ENCODE measurements around the gene GALNT17. TPM values are rescaled to one million over a fixed set of nuclear protein-coding genes. Genes with fewer than 3 reads are reported as not detected.

Gene GALNT17
- total and polyA plus RNA-seq, 12 donors, result 0.94 to 37.5 (median 8.1) TPM

DNA sequence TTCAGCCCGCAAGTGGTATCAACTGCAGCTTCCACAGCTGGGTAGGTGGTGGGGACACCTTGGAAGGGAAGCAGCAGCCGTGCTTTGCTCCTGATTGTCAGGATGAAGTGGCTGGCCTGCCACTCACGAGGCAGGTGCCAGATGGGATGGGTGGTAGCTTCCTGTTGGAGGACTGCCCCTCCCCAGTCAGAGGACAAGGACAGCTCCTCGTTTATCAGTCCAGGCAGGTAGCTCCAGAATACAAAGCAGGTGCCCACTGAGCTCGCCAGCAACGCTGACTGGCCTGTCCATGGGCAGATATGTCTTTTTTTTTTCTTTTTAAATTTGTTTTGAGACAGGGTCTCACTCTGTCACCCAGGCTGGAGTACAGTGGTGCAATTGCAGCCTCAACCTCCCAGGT is 431.3 kb downstream of the GALNT17 start:
- intact Hi-C loops (cut with DNase I), result no loop called here
- no peaks in the 10 kb centered on the region for H3K36me3 ChIP-seq (replicated peaks in 1 of 2)
- no peaks in the 10 kb centered on the region for H3K9me3 ChIP-seq (replicated peaks in 1 of 3)
- DNase-seq, result no peak
- no peaks in the 10 kb centered on the region for H3K4me1 ChIP-seq (replicated peaks in 1 of 2)
- H3K27ac ChIP-seq, result no peak overlapping the region
- H3K4me3 ChIP-seq, result no peak overlapping the region
- no peak for TF ChIP-seq POLR2A (IDR thresholded peaks at IDR 0.05)
- TF ChIP-seq, protein P1, sequence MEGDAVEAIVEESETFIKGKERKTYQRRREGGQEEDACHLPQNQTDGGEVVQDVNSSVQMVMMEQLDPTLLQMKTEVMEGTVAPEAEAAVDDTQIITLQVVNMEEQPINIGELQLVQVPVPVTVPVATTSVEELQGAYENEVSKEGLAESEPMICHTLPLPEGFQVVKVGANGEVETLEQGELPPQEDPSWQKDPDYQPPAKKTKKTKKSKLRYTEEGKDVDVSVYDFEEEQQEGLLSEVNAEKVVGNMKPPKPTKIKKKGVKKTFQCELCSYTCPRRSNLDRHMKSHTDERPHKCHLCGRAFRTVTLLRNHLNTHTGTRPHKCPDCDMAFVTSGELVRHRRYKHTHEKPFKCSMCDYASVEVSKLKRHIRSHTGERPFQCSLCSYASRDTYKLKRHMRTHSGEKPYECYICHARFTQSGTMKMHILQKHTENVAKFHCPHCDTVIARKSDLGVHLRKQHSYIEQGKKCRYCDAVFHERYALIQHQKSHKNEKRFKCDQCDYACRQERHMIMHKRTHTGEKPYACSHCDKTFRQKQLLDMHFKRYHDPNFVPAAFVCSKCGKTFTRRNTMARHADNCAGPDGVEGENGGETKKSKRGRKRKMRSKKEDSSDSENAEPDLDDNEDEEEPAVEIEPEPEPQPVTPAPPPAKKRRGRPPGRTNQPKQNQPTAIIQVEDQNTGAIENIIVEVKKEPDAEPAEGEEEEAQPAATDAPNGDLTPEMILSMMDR (IDR thresholded peaks at IDR 0.05), result no peak
- WGBS, 4 donors, result 78 to 97% (median 81%) methylated on average over 4 to 6 of the region's 6 CpGs
- H3K27me3 ChIP-seq, result no peaks in the 10 kb centered on the region

DNA sequence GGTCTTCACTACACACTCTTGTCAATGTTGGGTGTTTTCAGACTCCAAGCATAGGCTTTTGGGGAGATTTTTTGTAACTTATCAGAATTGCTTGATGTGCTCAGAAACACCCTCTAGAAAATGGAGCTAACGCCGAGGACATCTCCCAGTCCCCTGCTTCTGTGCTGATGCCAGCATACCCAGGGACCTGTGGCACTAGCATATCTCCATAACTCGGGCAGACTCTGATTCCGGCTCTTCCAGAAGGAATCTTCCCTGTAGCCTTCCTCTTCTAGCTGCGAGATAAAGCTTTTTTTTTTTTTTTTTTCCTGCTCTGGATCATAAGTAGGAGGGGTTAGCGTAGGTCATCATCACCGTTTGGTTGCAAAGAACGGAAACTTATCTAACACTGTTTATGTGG is 434.4 kb downstream of the GALNT17 start:
- H3K36me3 ChIP-seq (replicated peaks in 1 of 2), result no peaks in the 10 kb centered on the region
- no peaks in the 10 kb centered on the region for H3K9me3 ChIP-seq (replicated peaks in 1 of 3)
- no peak overlapping the region for H3K4me3 ChIP-seq
- no peaks in the 10 kb centered on the region for H3K4me1 ChIP-seq (replicated peaks in 1 of 2)
- intact Hi-C loops (cut with DNase I), result no loop called here
- no peak overlapping the region for H3K27ac ChIP-seq
- DNase-seq, result no peak
- H3K27me3 ChIP-seq, result no peaks in the 10 kb centered on the region
- WGBS, 4 donors, result 86 to 89% (median 88%) methylated on average over 8 of the region's 8 CpGs
- TF ChIP-seq, protein P1 (IDR thresholded peaks at IDR 0.05), result no peak
- no peak for TF ChIP-seq POLR2A (IDR thresholded peaks at IDR 0.05)

DNA sequence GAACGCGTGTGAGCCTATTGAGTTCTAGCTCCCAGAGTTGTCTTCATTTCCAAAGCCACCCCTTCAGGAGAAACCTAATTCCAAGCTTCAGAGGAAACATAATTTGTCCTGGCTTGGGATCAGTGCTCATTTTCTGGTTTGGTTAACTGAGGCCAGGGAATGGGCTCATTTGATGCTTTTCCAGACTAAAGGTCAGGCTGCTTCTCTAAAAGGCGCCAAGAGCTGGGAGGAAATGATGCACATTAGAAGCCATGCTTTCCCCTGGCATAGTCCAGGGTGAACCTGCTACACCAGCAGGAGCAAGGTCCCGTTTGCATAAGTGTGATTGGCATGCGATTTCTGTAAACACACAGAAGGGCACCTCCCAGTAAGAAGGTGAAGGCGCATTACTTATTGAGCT is 435.0 kb downstream of the GALNT17 start:
- TF ChIP-seq, protein P1 (IDR thresholded peaks at IDR 0.05), result no peak
- TF ChIP-seq POLR2A (IDR thresholded peaks at IDR 0.05), result no peak
- Histone ChIP-seq H3K4me3 (no peak overlapping the region), H3K27ac (no peak overlapping the region), H3K9me3 (replicated peaks in 1 of 3) (no peaks in the 10 kb centered on the region), H3K27me3 (no peaks in the 10 kb centered on the region), H3K4me1 (replicated peaks in 1 of 2) (no peaks in the 10 kb centered on the region), H3K36me3 (replicated peaks in 1 of 2) (no peaks in the 10 kb centered on the region)
- intact Hi-C loops (cut with DNase I), result no loop called here
- DNase-seq, result no peak
- 81 to 97% (median 87%) methylated on average over 3 to 6 of the region's 6 CpGs for WGBS, 4 donors

DNA sequence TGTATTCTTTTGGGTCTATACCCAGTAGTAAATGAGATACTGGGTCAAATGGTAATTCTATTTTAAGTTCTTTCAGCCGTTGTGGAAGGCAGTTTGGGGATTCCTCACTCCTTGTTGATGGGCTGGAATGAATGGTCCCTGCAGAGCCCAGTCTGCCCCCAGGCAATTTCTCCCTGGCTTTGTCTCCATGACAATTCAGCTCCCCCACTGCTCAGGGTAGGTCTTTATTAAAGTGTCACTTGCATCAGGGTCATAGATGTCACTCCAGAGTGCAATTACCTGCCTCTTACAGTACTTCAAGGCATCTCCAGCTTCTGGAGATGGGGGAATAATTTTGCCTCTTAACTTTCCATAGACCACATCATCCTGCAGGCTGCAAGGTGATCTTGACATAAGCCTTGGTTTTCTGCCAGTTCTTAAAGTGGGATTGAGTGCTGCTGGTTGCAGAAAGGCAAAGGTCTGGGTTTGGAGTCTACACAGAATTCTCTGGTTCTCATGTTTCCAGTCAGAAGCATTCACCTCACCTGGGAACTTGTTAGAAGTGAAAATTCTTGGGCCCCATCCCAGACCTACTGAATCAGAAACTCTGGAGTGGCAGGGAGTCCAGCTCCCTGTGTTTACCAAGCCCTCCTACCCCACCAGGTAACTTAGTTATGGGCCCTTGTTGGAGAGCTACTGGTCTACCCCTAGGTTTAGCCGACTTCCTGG is 442.4 kb downstream of the GALNT17 start:
- TF ChIP-seq, protein P1 (IDR thresholded peaks at IDR 0.05), result no peak
- TF ChIP-seq POLR2A (IDR thresholded peaks at IDR 0.05), result no peak
- H3K27me3 ChIP-seq, result no peaks in the 10 kb centered on the region

More for the DNA sequence above, 442.4 kb downstream of the GALNT17 start:
- H3K36me3 ChIP-seq (replicated peaks in 1 of 2), result no peaks in the 10 kb centered on the region
- H3K4me3 ChIP-seq, result no peak overlapping the region
- H3K9me3 ChIP-seq (replicated peaks in 1 of 3), result no peaks in the 10 kb centered on the region
- DNase-seq, result no peak
- 38 to 79% (median 71%) methylated on average over 1 to 2 of the region's 2 CpGs for WGBS, 4 donors
- H3K4me1 ChIP-seq (replicated peaks in 1 of 2), result no peaks in the 10 kb centered on the region
- intact Hi-C loops (cut with DNase I), result no loop called here
- H3K27ac ChIP-seq, result no peak overlapping the region
